Stimulated activated CD4-positive, alpha-beta T cell treated with anti-CD3 and anti-CD28 coated beads, Interleukin-4, amount 100 ng/mL, for 48 hours (primary cell): ENCODE data around the gene DPYD.

Experiments
- DNase-seq, 2 donors: peaks; one replicate each; pipeline ENCODE4 v3.0.0-alpha.2; 2020; ENCODE audit warnings: low read depth in 2 of 2

Gene DPYD

DNA sequence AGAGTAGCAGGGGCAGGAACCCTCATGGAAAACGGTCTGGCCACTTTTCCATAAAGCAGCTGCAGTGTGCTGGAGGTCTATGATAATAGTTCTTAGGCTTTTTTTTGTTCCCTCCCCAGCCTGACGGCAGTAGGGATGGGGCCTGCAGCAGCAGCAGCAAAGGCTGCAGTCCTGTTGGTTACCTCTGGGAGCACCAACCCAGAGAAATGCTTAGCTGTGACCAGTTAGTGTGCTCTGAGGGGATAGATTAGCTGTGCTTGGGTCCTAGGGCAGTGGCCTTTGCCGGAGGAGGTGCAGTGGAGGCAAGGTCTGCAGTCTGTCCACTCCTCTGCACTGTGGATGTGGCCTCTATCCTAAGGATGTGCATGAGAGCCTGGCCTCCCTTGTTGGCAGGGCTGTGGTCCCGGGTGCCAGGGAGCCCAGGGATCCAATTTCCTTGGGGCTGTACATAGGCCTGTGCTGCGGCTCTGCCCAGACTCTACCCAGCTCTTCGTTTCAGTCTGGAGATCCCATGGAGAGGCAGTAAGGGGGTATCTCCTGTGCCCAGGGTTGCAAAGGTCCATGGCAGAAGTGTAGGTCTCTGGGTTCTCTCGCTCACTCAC is 876.6 kb downstream of the DPYD start:
- no peak for DNase-seq

DNA sequence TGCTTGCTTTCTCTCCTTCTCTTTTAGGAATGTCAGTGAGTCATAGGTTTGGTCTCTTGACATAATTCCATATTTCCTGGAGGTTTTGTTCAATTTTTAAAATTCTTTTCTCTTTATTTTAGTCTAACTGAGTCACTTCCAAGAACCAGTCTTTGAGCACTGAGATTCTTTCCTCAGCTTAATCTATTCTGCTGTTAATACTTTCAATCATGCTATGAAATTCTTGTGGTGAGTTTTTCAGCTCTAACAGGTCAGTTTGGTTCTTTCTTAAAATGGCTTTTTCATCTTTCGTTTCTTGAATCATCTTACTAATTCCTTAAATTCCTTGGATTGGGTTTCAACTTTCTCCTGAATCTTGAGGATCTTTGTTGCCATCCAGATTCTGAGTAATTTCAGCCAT is 878.3 kb downstream of the DPYD start:
- no peak for DNase-seq

DNA sequence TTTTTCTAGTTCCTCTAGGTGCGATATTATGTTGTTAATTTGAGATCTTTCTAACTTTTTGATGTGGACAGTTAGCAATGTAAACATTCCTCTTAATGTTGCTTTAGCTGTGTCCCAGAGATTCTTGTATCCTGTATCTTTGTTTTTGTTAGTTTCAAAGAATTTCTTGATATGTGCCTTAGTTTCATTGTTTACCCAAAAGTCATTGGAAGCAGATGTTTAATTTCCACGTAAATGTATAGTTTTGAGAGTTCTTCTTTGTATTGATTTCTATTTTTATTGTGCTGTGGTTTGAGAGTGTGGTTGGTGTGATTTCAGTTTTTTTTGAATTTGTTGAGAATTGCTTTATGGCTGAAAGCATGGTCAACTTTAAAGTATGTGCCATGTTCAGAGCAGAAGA is 879.8 kb downstream of the DPYD start:
- no peak for DNase-seq

DNA sequence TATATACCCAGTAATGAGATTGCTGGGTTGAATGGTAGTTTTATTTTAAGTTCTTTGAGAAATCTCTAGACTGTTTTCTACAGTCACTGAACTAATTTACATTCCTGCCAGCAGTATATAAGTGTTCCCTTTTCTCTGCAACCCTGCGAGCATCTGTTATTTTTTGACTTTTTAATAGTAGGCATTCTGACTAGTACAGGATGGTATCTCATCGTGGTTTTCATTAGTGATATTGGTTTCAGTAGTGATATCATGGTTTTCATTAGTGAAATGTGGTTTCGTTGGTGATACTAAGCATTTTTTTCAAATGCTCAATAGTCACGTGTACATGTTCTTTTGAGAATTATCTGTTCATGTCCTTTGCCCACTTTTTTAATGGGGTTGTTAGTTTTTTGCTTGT is 882.4 kb downstream of the DPYD start:
- DNase-seq: no peak

DNA sequence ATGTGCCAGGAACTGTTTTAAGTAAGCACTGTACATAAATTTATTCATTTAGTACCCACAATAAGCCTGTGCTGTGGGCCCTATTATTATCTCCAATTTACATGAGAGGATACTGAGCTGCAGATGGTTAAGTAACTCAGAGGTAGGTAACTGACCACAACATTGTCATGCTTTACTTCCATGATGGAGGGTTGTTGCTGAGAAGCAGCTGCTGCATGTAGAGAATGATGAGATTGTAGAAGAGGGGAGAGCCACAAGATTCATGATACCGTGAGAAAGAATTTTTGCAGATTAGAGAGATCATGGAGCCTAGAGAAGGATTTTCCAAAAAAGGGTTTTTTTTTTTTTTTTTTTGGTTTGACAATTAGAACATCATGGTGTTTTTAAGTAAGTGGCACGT is 886.2 kb downstream of the DPYD start:
- DNase-seq: no peak

DNA sequence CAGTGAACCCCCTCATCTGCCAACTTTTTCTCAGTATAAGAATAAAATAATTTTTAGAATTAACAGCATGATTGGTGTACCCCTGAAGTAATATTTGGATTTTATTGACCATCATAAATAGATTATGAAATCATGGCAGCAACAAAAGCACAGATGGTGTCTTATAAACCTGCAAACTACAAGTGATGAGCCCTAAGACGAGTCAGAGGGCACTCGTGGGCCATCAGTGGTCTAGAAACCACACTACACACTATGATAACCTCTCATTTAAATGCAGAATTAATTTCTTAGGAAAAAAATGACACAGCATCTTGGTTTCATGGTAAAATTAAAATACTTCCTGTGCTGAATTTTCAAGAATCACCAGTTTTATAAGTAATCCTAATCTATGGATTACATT is 886.9 kb downstream of the DPYD start:
- no peak for DNase-seq
